ENCODE measurements around the gene LAIR1. TPM values are rescaled to one million over a fixed set of nuclear protein-coding genes. Genes with fewer than 3 reads are reported as not detected.

Gene LAIR1
- total and polyA plus RNA-seq, 4 donors, result 2.1 to 78.4 (median 22.3) TPM

DNA sequence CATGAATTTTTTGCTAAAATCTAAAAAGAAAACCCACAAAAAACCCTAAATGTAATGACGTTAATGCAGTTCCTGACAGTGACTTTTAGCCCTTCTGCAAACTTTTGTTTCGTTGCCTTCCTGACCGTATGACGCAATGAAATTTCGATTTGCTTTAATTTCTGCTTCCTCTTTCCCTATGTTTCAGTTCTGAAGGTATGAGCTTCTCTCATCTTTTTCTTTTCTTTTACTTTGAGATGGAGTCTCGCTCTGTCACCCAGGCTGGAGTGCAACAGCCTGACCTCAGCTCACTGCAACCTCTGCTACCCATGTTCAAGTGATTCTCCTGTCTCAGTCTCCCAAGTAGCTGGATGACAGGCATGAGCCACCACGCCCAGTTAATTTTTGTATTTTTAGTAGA, 45.7 kb downstream of the LAIR1 start:
- Histone ChIP-seq H3K4me1 (ENCODE audit: control insufficient read depth in 1 of 2, insufficient read depth in 2 of 2, low read length in 2 of 2) (no peaks in the 10 kb centered on the region), H3K4me3 (ENCODE audit: low read length in 2 of 2) (no peak overlapping the region), H3K27me3 (ENCODE audit: control insufficient read depth in 1 of 2, insufficient read depth in 2 of 2, low read length in 1 of 2) (no peaks in the 10 kb centered on the region), H3K9me3 (ENCODE audit: control insufficient read depth, low read length) (no peaks in the 10 kb centered on the region), H3K36me3 (ENCODE audit: control insufficient read depth in 1 of 2, insufficient read depth in 2 of 2, low read length in 1 of 2) (no peaks in the 10 kb centered on the region), H3K27ac (ENCODE audit: low read depth in 1 of 2, low read length in 2 of 2) (no peak overlapping the region)
- 78 to 84% methylated on average over 7 of the region's 7 CpGs for WGBS, 2 donors
- intact Hi-C loops (cut with DNase I), result no loop called here
- DNase-seq (no peak), ATAC-seq (ENCODE audit: low FRiP score) (no peak)

DNA sequence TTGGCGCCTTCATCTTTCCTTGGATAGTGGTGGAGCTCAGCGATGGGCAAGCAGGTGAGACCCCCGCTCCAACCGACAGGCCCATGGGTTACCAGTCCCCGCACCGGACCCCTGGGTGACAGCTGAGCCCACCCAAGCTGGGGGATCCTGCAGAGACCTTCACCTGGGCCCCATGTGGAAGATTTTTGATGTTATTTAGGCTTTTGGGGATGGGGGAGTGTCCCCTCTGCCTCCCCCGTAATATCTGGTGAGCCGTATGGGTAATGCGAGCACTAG, 46.8 kb downstream of the LAIR1 start:
- ATAC-seq (ENCODE audit: low FRiP score), result no peak

DNA sequence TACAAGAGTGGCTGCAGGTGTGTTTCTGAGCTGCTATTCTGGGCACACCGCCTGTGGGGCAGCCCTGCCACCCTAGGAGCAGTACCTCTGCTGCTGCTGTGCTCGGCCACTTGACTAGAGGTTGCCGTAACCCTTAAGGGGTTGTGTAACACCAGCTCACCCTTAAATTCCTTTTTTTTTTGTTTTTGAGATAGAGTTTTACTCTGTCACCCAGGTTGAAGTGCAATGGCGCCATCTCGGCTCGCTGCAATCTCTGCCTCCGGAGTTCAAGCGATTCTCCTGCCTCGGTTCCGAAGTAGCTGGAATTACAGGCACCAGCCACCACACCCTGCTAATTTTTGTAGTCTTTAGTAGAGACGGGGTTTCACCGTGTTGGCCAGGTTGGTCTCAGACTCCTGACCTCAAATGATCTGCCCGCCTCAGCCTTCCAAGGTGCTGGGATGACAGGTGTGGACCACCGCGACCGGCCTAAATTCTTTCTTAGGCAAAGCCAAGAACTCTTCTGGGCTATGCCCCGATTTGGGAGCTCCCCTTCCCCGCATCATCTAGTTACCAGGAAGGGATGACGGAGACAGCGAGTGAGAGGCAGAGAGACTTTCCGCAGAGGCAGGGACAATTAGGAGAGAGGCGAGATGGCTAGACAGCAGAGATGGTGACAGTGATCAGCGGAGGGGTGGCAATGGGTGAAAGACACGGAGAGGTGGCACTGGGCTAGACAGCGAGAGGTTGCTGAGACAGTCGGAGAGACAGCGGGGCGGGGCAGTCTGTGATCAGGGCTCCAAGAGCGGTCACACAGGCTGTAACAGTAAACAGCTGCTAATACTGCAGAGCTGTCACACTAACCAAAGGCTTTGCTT, 47.4 kb downstream of the LAIR1 start:
- Histone ChIP-seq H3K27me3 (ENCODE audit: control insufficient read depth in 1 of 2, insufficient read depth in 2 of 2, low read length in 1 of 2) (no peaks in the 10 kb centered on the region), H3K4me3 (ENCODE audit: low read length in 2 of 2) (no peak overlapping the region), H3K9me3 (ENCODE audit: control insufficient read depth, low read length) (no peaks in the 10 kb centered on the region), H3K4me1 (ENCODE audit: control insufficient read depth in 1 of 2, insufficient read depth in 2 of 2, low read length in 2 of 2) (no peaks in the 10 kb centered on the region), H3K36me3 (ENCODE audit: control insufficient read depth in 1 of 2, insufficient read depth in 2 of 2, low read length in 1 of 2) (no peaks in the 10 kb centered on the region), H3K27ac (ENCODE audit: low read depth in 1 of 2, low read length in 2 of 2) (no peak overlapping the region)
- ATAC-seq (ENCODE audit: low FRiP score) (no peak), DNase-seq (no peak)
- intact Hi-C loops (cut with DNase I), result no loop called here
- 74 to 75% methylated on average over 27 to 29 of the region's 29 CpGs for WGBS, 2 donors

More for the DNA sequence above, 46.8 kb downstream of the LAIR1 start:
- H3K27ac ChIP-seq (ENCODE audit: low read depth in 1 of 2, low read length in 2 of 2), result no peak overlapping the region
- intact Hi-C loops (cut with DNase I), result no loop called here
- WGBS, 2 donors, result 86 to 92% methylated on average over 9 of the region's 9 CpGs
- no peaks in the 10 kb centered on the region for H3K36me3 ChIP-seq (ENCODE audit: control insufficient read depth in 1 of 2, insufficient read depth in 2 of 2, low read length in 1 of 2)
- H3K4me3 ChIP-seq (ENCODE audit: low read length in 2 of 2), result no peak overlapping the region
- no peaks in the 10 kb centered on the region for H3K4me1 ChIP-seq (ENCODE audit: control insufficient read depth in 1 of 2, insufficient read depth in 2 of 2, low read length in 2 of 2)
- no peak for DNase-seq
- no peaks in the 10 kb centered on the region for H3K9me3 ChIP-seq (ENCODE audit: control insufficient read depth, low read length)
- no peaks in the 10 kb centered on the region for H3K27me3 ChIP-seq (ENCODE audit: control insufficient read depth in 1 of 2, insufficient read depth in 2 of 2, low read length in 1 of 2)

DNA sequence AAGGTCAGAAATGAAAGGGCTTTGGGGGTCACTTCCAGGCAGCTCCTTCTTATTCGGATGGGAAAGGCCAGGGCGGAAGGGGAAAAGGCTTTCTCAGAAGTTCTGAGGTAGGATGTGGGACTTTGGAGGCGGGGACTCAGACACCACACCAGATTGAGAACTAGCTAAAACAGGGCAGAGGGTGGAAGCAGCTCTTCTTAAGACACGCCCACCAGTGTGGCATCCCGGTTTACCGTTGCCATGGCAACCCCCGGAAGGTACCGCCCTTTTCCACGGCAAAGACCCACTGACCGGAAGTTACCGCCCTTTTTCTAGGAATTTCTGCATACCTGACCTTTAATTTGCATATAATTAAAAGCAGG, 48.0 kb downstream of the LAIR1 start:
- H3K4me1 ChIP-seq (ENCODE audit: control insufficient read depth in 1 of 2, insufficient read depth in 2 of 2, low read length in 2 of 2), result no peaks in the 10 kb centered on the region
- DNase-seq (peak in 1 of 2 donors; percentile 76), ATAC-seq (ENCODE audit: low FRiP score) (no peak)
- WGBS, 2 donors, result 39 to 50% methylated on average over 11 of the region's 11 CpGs
- H3K36me3 ChIP-seq (ENCODE audit: control insufficient read depth in 1 of 2, insufficient read depth in 2 of 2, low read length in 1 of 2), result no peaks in the 10 kb centered on the region
- no peak overlapping the region for H3K27ac ChIP-seq (ENCODE audit: low read depth in 1 of 2, low read length in 2 of 2)
- H3K9me3 ChIP-seq (ENCODE audit: control insufficient read depth, low read length), result no peaks in the 10 kb centered on the region
- intact Hi-C loops (cut with DNase I), result no loop called here
- no peak overlapping the region for H3K4me3 ChIP-seq (ENCODE audit: low read length in 2 of 2)
- H3K27me3 ChIP-seq (ENCODE audit: control insufficient read depth in 1 of 2, insufficient read depth in 2 of 2, low read length in 1 of 2), result no peaks in the 10 kb centered on the region

DNA sequence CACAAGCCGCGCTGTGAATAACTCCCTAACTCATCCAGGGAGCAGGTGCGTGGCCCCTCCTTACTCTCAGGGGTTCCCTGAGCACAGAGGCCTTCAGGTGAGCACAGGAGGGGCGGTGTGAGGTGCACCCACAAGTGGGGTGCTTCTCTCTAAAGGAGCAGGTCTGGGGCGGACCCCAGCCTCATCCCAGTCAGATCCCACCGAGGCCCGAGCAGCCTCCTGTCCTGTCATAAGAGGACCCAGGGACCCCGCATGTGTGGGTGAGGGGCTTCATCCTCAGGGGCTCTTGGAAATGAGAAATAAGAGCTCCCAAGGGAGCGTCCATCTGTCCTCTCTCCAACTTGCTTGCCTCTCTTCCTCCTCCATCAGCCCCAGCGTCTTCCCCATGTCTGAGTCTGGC, 48.8 kb downstream of the LAIR1 start:
- WGBS, 2 donors, result 81 to 85% methylated on average over 10 of the region's 10 CpGs
- Histone ChIP-seq H3K36me3 (ENCODE audit: control insufficient read depth in 1 of 2, insufficient read depth in 2 of 2, low read length in 1 of 2) (no peaks in the 10 kb centered on the region), H3K9me3 (ENCODE audit: control insufficient read depth, low read length) (no peaks in the 10 kb centered on the region), H3K27me3 (ENCODE audit: control insufficient read depth in 1 of 2, insufficient read depth in 2 of 2, low read length in 1 of 2) (no peaks in the 10 kb centered on the region), H3K4me1 (ENCODE audit: control insufficient read depth in 1 of 2, insufficient read depth in 2 of 2, low read length in 2 of 2) (no peaks in the 10 kb centered on the region), H3K27ac (ENCODE audit: low read depth in 1 of 2, low read length in 2 of 2) (no peak overlapping the region), H3K4me3 (ENCODE audit: low read length in 2 of 2) (no peak overlapping the region)
- DNase-seq, result no peak
- intact Hi-C loops (cut with DNase I), result no loop called here
- ATAC-seq (ENCODE audit: low FRiP score), result no peak

DNA sequence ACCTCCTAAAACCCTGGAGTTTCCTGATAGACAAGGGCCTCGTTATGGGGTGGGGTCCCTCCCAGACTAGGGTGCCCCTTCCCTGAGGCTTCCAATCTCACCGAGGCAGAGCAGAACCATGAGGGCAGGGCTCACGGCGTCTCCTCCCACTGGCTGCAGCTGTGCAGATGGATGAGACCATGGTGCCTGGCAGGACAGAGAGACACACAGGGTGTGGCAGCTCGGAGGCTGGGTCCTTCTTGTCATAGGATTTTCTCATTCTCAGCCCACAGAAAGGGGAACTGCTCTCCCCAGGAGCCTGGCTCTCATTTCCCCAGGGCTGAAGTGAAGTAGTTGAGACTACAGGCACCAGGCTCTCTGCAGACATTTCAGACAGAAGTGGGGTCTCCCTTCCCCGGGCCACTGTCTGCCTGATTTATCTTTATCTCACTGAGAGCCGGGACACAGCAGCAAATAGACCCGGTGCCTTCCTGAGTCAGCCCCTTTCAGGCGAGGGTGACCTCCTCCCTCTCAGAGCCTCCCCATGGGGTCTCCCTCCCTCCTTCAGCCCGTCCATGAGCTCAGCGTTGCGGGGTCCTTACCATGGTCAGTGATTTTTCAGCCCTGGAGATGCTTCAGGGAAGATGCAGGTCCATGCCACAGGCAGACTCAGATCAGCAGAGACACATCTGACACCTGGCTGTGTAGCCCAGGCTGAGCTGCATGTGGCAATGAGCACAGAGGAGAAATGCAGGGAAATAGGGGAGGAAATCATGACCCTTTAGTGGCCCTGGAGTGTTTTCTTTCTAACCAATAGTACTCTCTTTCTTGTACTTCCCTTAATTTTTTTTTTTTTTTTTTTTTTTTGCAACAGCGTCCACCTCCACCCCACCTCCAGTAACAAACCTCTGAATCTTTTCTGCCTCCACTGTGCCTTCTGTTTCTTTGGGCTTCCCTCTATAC, 52.0 kb downstream of the LAIR1 start, which contains the start of gene LILRA5:
LILRA5 (minus strand) TSS at position 731 of the 942 bp plus-strand sequence; CDS start at position 584, 147 bp downstream.
- intact Hi-C loops (cut with DNase I), result no loop called here
- ATAC-seq (ENCODE audit: low FRiP score) (peak; percentile 46), DNase-seq (peak in 1 of 2 donors; percentile 70)
- Histone ChIP-seq H3K4me1 (ENCODE audit: control insufficient read depth in 1 of 2, insufficient read depth in 2 of 2, low read length in 2 of 2) (no peaks in the 10 kb centered on the region), H3K4me3 (ENCODE audit: low read length in 2 of 2) (no peak within 1 kb of the TSS), H3K27me3 (ENCODE audit: control insufficient read depth in 1 of 2, insufficient read depth in 2 of 2, low read length in 1 of 2) (no peaks in the 10 kb centered on the region), H3K9me3 (ENCODE audit: control insufficient read depth, low read length) (no peaks in the 10 kb centered on the region), H3K36me3 (ENCODE audit: control insufficient read depth in 1 of 2, insufficient read depth in 2 of 2, low read length in 1 of 2) (no peaks in the 10 kb centered on the region), H3K27ac (ENCODE audit: low read depth in 1 of 2, low read length in 2 of 2) (no peak within 1 kb of the TSS)
- 54 to 60% methylated on average over 13 of the region's 13 CpGs for WGBS, 2 donors

DNA sequence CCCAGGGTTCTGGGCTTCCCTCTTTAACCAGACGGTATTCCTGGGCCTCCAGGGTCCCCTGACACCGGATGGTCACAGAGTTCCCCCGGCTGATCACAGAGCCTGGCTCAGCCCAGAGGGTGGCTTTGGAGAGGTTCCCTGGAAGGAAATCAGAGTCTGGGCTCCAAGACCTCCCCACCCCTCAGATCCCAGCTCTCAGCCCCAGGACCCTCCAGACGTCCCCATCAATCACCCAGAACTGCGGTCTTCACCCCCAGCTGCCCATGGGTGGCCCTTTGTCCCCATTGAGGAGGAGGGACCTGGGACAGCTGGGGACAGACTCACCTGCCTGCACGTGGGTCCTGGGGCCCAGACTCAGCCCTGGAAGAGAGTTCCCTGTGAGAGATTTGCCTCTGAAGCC, 52.7 kb downstream of the LAIR1 start:
- ATAC-seq (ENCODE audit: low FRiP score), result no peak
- H3K4me1 ChIP-seq (ENCODE audit: control insufficient read depth in 1 of 2, insufficient read depth in 2 of 2, low read length in 2 of 2), result no peaks in the 10 kb centered on the region
- intact Hi-C loops (cut with DNase I), result no loop called here
- H3K9me3 ChIP-seq (ENCODE audit: control insufficient read depth, low read length), result no peaks in the 10 kb centered on the region
- WGBS, 2 donors, result 60 to 62% methylated on average over 6 of the region's 6 CpGs
- H3K27me3 ChIP-seq (ENCODE audit: control insufficient read depth in 1 of 2, insufficient read depth in 2 of 2, low read length in 1 of 2), result peaks cover 0 to 2% of the 10 kb centered on the region in 2 donors
- H3K4me3 ChIP-seq (ENCODE audit: low read length in 2 of 2), result no peak overlapping the region
- no peak for DNase-seq
- H3K36me3 ChIP-seq (ENCODE audit: control insufficient read depth in 1 of 2, insufficient read depth in 2 of 2, low read length in 1 of 2), result no peaks in the 10 kb centered on the region
- H3K27ac ChIP-seq (ENCODE audit: low read depth in 1 of 2, low read length in 2 of 2), result no peak overlapping the region

DNA sequence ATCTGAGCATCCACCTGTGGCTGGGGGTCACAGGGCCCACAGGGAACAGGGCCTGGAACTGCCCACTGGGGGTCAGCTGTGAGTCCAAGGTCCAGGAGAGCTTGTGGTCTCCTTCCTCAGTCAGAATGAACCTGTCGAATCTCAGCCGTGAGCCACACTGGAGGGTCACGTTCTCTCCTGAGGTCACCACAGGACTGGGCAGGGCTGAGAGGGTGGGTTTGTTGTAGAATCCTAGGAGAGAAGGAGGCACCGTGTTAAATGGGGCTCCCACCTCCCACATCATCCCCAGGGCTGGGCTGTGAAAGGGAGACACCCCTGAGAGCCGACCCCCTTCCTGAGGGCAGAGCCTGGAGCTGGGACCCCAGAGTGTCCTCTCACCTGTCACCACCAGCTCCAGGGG, 53.2 kb downstream of the LAIR1 start:
- H3K4me3 ChIP-seq (ENCODE audit: low read length in 2 of 2), result no peak overlapping the region

More for the DNA sequence above, 53.2 kb downstream of the LAIR1 start:
- H3K36me3 ChIP-seq (ENCODE audit: control insufficient read depth in 1 of 2, insufficient read depth in 2 of 2, low read length in 1 of 2), result no peaks in the 10 kb centered on the region
- intact Hi-C loops (cut with DNase I), result no loop called here
- H3K27me3 ChIP-seq (ENCODE audit: control insufficient read depth in 1 of 2, insufficient read depth in 2 of 2, low read length in 1 of 2), result peaks cover 0 to 2% of the 10 kb centered on the region in 2 donors
- no peaks in the 10 kb centered on the region for H3K4me1 ChIP-seq (ENCODE audit: control insufficient read depth in 1 of 2, insufficient read depth in 2 of 2, low read length in 2 of 2)
- 67 to 74% methylated on average over 5 of the region's 5 CpGs for WGBS, 2 donors
- DNase-seq (no peak), ATAC-seq (ENCODE audit: low FRiP score) (no peak)
- H3K9me3 ChIP-seq (ENCODE audit: control insufficient read depth, low read length), result no peaks in the 10 kb centered on the region
- no peak overlapping the region for H3K27ac ChIP-seq (ENCODE audit: low read depth in 1 of 2, low read length in 2 of 2)
